AG20443 (cell line): ENCODE data around the gene ETFB.

ENCODE experiments used
- DNase-seq: peaks from one replicate; pipeline ENCODE4 v3.0.0; 2012; ENCODE audit warnings: low spot score, mixed read lengths

The ETFB gene

GRCh38 chr19:51372649-51373504, 6.7 kb upstream of the ETFB start, which contains the start of gene NKG7:
TSS of gene NKG7 (minus strand) at chr19:51372654. CDS start at chr19:51372535, 119 bp downstream.
- DNase-seq = no peak

GRCh38 chr19:51372021-51372648, 5.9 kb upstream of the ETFB start:
- no peak for DNase-seq

- DNase-seq = no peak
Observed at GRCh38 chr19:51371186-51371690, 5.0 kb upstream of the ETFB start.

GRCh38 chr19:51370230-51370629, 4.0 kb upstream of the ETFB start:
- DNase-seq = no peak

GRCh38 chr19:51368366-51369282, 2.4 kb upstream of the ETFB start, which contains the start of gene CLDND2:
TSS of gene CLDND2 (minus strand) at chr19:51369003. CDS start at chr19:51368577, 426 bp downstream.
- no peak for DNase-seq

GRCh38 chr19:51367565-51368365, 1.6 kb upstream of the ETFB start:
- DNase-seq = peak; percentile 99

- no peak for DNase-seq
Observed at GRCh38 chr19:51367255-51367564, 1.0 kb upstream of the ETFB start.

GRCh38 chr19:51366389-51367254, 434 bp upstream of the ETFB start:
- DNase-seq = peak; percentile 97

GRCh38 chr19:51365211-51365964, 800 bp downstream of the ETFB start:
- DNase-seq = peak; percentile 30

GRCh38 chr19:51364200-51365106, 1.7 kb downstream of the ETFB start:
- no peak for DNase-seq

- no peak for DNase-seq
Observed at GRCh38 chr19:51361239-51361638, 4.9 kb downstream of the ETFB start.

- DNase-seq = peak; percentile 87
Observed at GRCh38 chr19:51359294-51359693, 6.9 kb downstream of the ETFB start.

GRCh38 chr19:51357952-51358351, 8.2 kb downstream of the ETFB start:
- DNase-seq = no peak

GRCh38 chr19:51356159-51356801, 9.9 kb downstream of the ETFB start:
- no peak for DNase-seq

GRCh38 chr19:51354742-51355148, 11.4 kb downstream of the ETFB start:
- no peak for DNase-seq

- DNase-seq = no peak
Observed at GRCh38 chr19:51354103-51354741, 12.0 kb downstream of the ETFB start.

- DNase-seq = no peak
Observed at GRCh38 chr19:51352783-51353360, 13.3 kb downstream of the ETFB start.
